Parathyroid adenoma (tissue), 2 donors: ENCODE measurements around the gene BCL10.

Experiments used
- H2AFZ ChIP-seq: fragments of 300-600 bp; sonication (generic); one replicate; pipeline ENCODE4 v1.7.0; 2017; ENCODE audit warnings: antibody characterized with exemption, mild to moderate bottlenecking
- H3K27ac ChIP-seq: fragments of 300-600 bp; sonication (generic); one replicate; pipeline ENCODE4 v1.7.0; 2017
- H3K27me3 ChIP-seq: fragments of 300-600 bp; sonication (generic); one replicate; pipeline ENCODE4 v1.7.0; 2017; ENCODE audit warnings: low read length; ENCODE audit not compliant: control insufficient read depth, insufficient read depth
- H3K36me3 ChIP-seq: fragments of 300-600 bp; sonication (generic); one replicate; pipeline ENCODE4 v1.7.0; 2017; ENCODE audit warnings: low read length; ENCODE audit not compliant: control insufficient read depth, insufficient read depth
- H3K4me1 ChIP-seq: fragments of 300-600 bp; sonication (generic); one replicate; pipeline ENCODE4 v1.7.0; 2017; ENCODE audit warnings: control low read depth
- H3K4me2 ChIP-seq: fragments of 300-600 bp; sonication (generic); one replicate; pipeline ENCODE4 v1.7.0; 2017; ENCODE audit warnings: low read length
- H3K4me3 ChIP-seq: fragments of 300-600 bp; sonication (generic); one replicate; pipeline ENCODE4 v1.7.0; 2017; ENCODE audit warnings: low read depth, low read length
- H3K79me2 ChIP-seq: fragments of 300-600 bp; sonication (generic); one replicate; pipeline ENCODE4 v1.7.0; 2017; ENCODE audit warnings: control low read depth
- H3K9ac ChIP-seq: fragments of 300-600 bp; sonication (generic); one replicate; pipeline ENCODE4 v1.7.0; 2017; ENCODE audit warnings: mild to moderate bottlenecking
- H3K9me3 ChIP-seq: fragments of 300-600 bp; sonication (generic); one replicate; pipeline ENCODE4 v1.7.0; 2017; ENCODE audit warnings: low read length; ENCODE audit not compliant: control insufficient read depth
- CTCF ChIP-seq: fragments of 300-600 bp; sonication (generic); IDR thresholded peaks from one replicate; pipeline ENCODE4 v1.7.0; 2017; ENCODE audit warnings: antibody characterized with exemption, mild to moderate bottlenecking
- donor health status: primary hyperparathyroidism.

BCL10 gene

GRCh38 chr1:85306236-85306635, 29.8 kb upstream of the BCL10 start:
- Histone ChIP-seq H2AFZ (no peak overlapping the region), H3K27me3 (no peaks in the 10 kb centered on the region), H3K36me3 (no peaks in the 10 kb centered on the region), H3K4me3 (no peak overlapping the region), H3K9me3 (no peaks in the 10 kb centered on the region), H3K4me2 (no peak overlapping the region), H3K9ac (no peak overlapping the region), H3K79me2 (no peaks in the 10 kb centered on the region), H3K4me1 (no peaks in the 10 kb centered on the region), H3K27ac (no peak overlapping the region)
- TF ChIP-seq CTCF = no peak

GRCh38 chr1:85303440-85304162, 27.2 kb upstream of the BCL10 start:
- Histone ChIP-seq H2AFZ (no peak overlapping the region), H3K4me3 (no peak overlapping the region), H3K4me2 (no peak overlapping the region), H3K27me3 (no peaks in the 10 kb centered on the region), H3K27ac (no peak overlapping the region), H3K36me3 (no peaks in the 10 kb centered on the region), H3K79me2 (no peaks in the 10 kb centered on the region), H3K9ac (no peak overlapping the region), H3K4me1 (no peaks in the 10 kb centered on the region), H3K9me3 (no peaks in the 10 kb centered on the region)
- no peak for TF ChIP-seq CTCF

GRCh38 chr1:85300140-85300539, 23.7 kb upstream of the BCL10 start:
- Histone ChIP-seq H3K4me2 (no peak overlapping the region), H3K9ac (no peak overlapping the region), H3K27me3 (no peaks in the 10 kb centered on the region), H3K36me3 (no peaks in the 10 kb centered on the region), H2AFZ (no peak overlapping the region), H3K27ac (no peak overlapping the region), H3K79me2 (no peaks in the 10 kb centered on the region), H3K4me1 (no peaks in the 10 kb centered on the region), H3K4me3 (no peak overlapping the region), H3K9me3 (no peaks in the 10 kb centered on the region)
- TF ChIP-seq CTCF = no peak

GRCh38 chr1:85297855-85298629, 21.6 kb upstream of the BCL10 start:
- H3K27me3 ChIP-seq = no peaks in the 10 kb centered on the region
- TF ChIP-seq CTCF = no peak
- peak overlapping the region; percentile 47 for H3K27ac ChIP-seq
- no peaks in the 10 kb centered on the region for H3K9me3 ChIP-seq
- H3K4me2 ChIP-seq = no peak overlapping the region
- no peaks in the 10 kb centered on the region for H3K79me2 ChIP-seq
- no peak overlapping the region for H2AFZ ChIP-seq
- H3K36me3 ChIP-seq = no peaks in the 10 kb centered on the region
- no peak overlapping the region for H3K9ac ChIP-seq
- H3K4me1 ChIP-seq = no peaks in the 10 kb centered on the region
- no peak overlapping the region for H3K4me3 ChIP-seq
